GM12892 (cell line): ENCODE results near the gene PGRMC1.

ENCODE experiments used
- POLR2A ChIP-seq: IDR thresholded peaks from 2 replicates; pipeline ENCODE4 v1.6.1; 2011; ENCODE audit warnings: low read depth, low read length, control low read depth
- POLR2AphosphoS5 ChIP-seq: IDR thresholded peaks from 2 replicates; pipeline ENCODE4 v1.6.1; 2011; ENCODE audit warnings: low read depth, low read length, control low read depth

- no peak for TF ChIP-seq POLR2AphosphoS5
- TF ChIP-seq POLR2A: no peak
Measured at GRCh38 chrX:119230850-119231249, 5.2 kb upstream of the PGRMC1 start.
